SIG-M5 (cell line): ENCODE measurements around the gene DUSP3.
"Not testable (repeated sequence)": the region's sequence is repeated elsewhere in the genome, so short reads cannot be mapped to it uniquely, and the experiment has no call there.

ENCODE experiments used
- DNase-seq: peaks from one replicate; lab custom pipeline; 2025; lab: John Stamatoyannopoulos, UW

The DUSP3 gene

GRCh38 chr17:43800736-43801135 lies 22.0 kb upstream of the DUSP3 start:
- DNase-seq: no peak

- no peak for DNase-seq
Observed at GRCh38 chr17:43799047-43799446, 20.3 kb upstream of the DUSP3 start.

GRCh38 chr17:43798024-43798423 lies 19.2 kb upstream of the DUSP3 start:
- not testable (repeated sequence) for DNase-seq

GRCh38 chr17:43792668-43793067 lies 13.9 kb upstream of the DUSP3 start:
- not testable (repeated sequence) for DNase-seq

- no peak for DNase-seq
Observed at GRCh38 chr17:43791589-43791988, 12.8 kb upstream of the DUSP3 start.

- DNase-seq: no peak
Observed at GRCh38 chr17:43790311-43790940, 11.6 kb upstream of the DUSP3 start.

- no peak for DNase-seq
Observed at GRCh38 chr17:43789482-43789881, 10.7 kb upstream of the DUSP3 start.

- no peak for DNase-seq
Observed at GRCh38 chr17:43788540-43788939, 9.8 kb upstream of the DUSP3 start.

GRCh38 chr17:43787728-43788127 lies 9.0 kb upstream of the DUSP3 start:
- no peak for DNase-seq

- DNase-seq: no peak
Observed at GRCh38 chr17:43784628-43785101, 5.9 kb upstream of the DUSP3 start.

- DNase-seq: no peak
Observed at GRCh38 chr17:43784068-43784467, 5.3 kb upstream of the DUSP3 start.

GRCh38 chr17:43782913-43783680 lies 4.3 kb upstream of the DUSP3 start:
- no peak for DNase-seq

GRCh38 chr17:43780135-43780534 lies 1.4 kb upstream of the DUSP3 start, which contains the start of gene CFAP97D1:
TSS of gene CFAP97D1 (plus strand) at chr17:43780435. CDS start at chr17:43780463, 28 bp downstream.
- no peak for DNase-seq

GRCh38 chr17:43779145-43780125 lies 658 bp upstream of the DUSP3 start:
- DNase-seq: peak; percentile 13

- DNase-seq: no peak
Observed at GRCh38 chr17:43774304-43775250, 4.2 kb downstream of the DUSP3 start.

- DNase-seq: peak; percentile 90
Observed at GRCh38 chr17:43772877-43773648, 5.7 kb downstream of the DUSP3 start.

GRCh38 chr17:43771463-43771862 lies 7.3 kb downstream of the DUSP3 start:
- DNase-seq: no peak

GRCh38 chr17:43770957-43771356 lies 7.8 kb downstream of the DUSP3 start:
- no peak for DNase-seq

- no peak for DNase-seq
Observed at GRCh38 chr17:43769859-43770258, 8.9 kb downstream of the DUSP3 start.

- DNase-seq: no peak
Observed at GRCh38 chr17:43769426-43769825, 9.4 kb downstream of the DUSP3 start.
